GM12878 (cell line): Measurements from ENCODE around the gene BRD2. TPM values are rescaled to one million over a fixed set of nuclear protein-coding genes. Genes with fewer than 3 reads are reported as not detected.

Experiments
- CREB1 ChIP-seq: IDR thresholded peaks from 2 replicates; pipeline ENCODE4 v1.6.1; 2012; ENCODE audit warnings: low read depth, mild to moderate bottlenecking, inconsistent platforms
- CREM ChIP-seq: IDR thresholded peaks from 2 replicates; pipeline ENCODE4 v1.6.1; 2014; ENCODE audit warnings: antibody characterized with exemption, low read depth
- FOXM1 ChIP-seq: IDR thresholded peaks from 2 replicates; pipeline ENCODE4 v1.6.1; 2012; ENCODE audit warnings: low read depth, mild to moderate bottlenecking, inconsistent platforms, low read length, moderate library complexity
- KDM1A ChIP-seq: fragments of 200-600 bp; sonication (generic); IDR thresholded peaks from 2 replicates; pipeline ENCODE4 v1.6.1; 2016; ENCODE audit warnings: borderline replicate concordance
- RBBP5 ChIP-seq: fragments of 200-600 bp; sonication (generic); conservative IDR thresholded peaks from 2 replicates; pipeline ENCODE4 v1.6.1; 2016
- SIX5 ChIP-seq: IDR thresholded peaks from 2 replicates; pipeline ENCODE4 v1.6.1; 2011; ENCODE audit warnings: mild to moderate bottlenecking, low read depth, low read length, moderate library complexity; ENCODE audit not compliant: severe bottlenecking
- SMC3 ChIP-seq: IDR thresholded peaks from 2 replicates; pipeline ENCODE4 v1.6.1; 2011; ENCODE audit warnings: low read length, improper control_type of control experiment, borderline replicate concordance
- SRF ChIP-seq, 2 experiments: IDR thresholded peaks; 2 replicates each; pipeline ENCODE4 v1.6.1; 2011; ENCODE audit warnings: low read depth in 2 of 2, low read length in 2 of 2, mild to moderate bottlenecking in 1 of 2, moderate library complexity in 1 of 2
- TAF1 ChIP-seq: IDR thresholded peaks from 2 replicates; pipeline ENCODE4 v1.6.1; 2011; ENCODE audit warnings: mild to moderate bottlenecking, low read depth, low read length, borderline replicate concordance
- ZZZ3 ChIP-seq: IDR thresholded peaks from 2 replicates; pipeline ENCODE4 v1.6.1; 2011; ENCODE audit warnings: low read depth; ENCODE audit not compliant: control insufficient read depth, insufficient read length
- polyA plus RNA-seq, 11 experiments: library from polyadenylated mRNA; depleted of rRNA in 4 of 11; unstranded in 6 of 11; stranded (reverse) in 5 of 11; fragments of >200 nt; fragmentation: Nextera tagmentation in 4 of 11; fragmentation: Illumina TruSeq in 1 of 11; extraction: Ambion mirVana in 4 of 11; extraction: Trizol in 1 of 11; gene quantifications; 1 replicate in 1 of 11; 2 replicates in 10 of 11; pipeline versions ENCODE4 v1.2.1 to v1.2.3, GENCODE V29; 2011 to 2016; ENCODE audit warnings: inconsistent platforms in 2 of 11, missing spikeins in 2 of 11, low read depth in 1 of 11
- total RNA-seq, 4 experiments: library from RNA; depleted of rRNA in 3 of 4; stranded (reverse); fragments of >200 nt in 3 of 4; fragmentation: Illumina TruSeq in 1 of 4; extraction: Trizol in 1 of 4; gene quantifications; 2 replicates each; pipeline versions ENCODE4 v1.2.1 to v1.2.3, GENCODE V29; 2013 to 2021
- TF ChIP-seq, protein P1 (sequence below): fragments of 450-650 bp; IDR thresholded peaks from 2 replicates; pipeline ENCODE4 v1.6.1; 2017; ENCODE audit warnings: mild to moderate bottlenecking, moderate library complexity
- TF ChIP-seq, protein P2 (sequence below): IDR thresholded peaks from 2 replicates; pipeline ENCODE4 v1.6.1; 2011; ENCODE audit warnings: low read depth, low read length, improper control_type of control experiment, borderline replicate concordance

Gene BRD2
- total and polyA plus RNA-seq, 10 of the 15 experiments (the other 5 are each of a cell fraction or from before 2014, with no cell fraction given): 32.2 to 239 (median 139) TPM

DNA sequence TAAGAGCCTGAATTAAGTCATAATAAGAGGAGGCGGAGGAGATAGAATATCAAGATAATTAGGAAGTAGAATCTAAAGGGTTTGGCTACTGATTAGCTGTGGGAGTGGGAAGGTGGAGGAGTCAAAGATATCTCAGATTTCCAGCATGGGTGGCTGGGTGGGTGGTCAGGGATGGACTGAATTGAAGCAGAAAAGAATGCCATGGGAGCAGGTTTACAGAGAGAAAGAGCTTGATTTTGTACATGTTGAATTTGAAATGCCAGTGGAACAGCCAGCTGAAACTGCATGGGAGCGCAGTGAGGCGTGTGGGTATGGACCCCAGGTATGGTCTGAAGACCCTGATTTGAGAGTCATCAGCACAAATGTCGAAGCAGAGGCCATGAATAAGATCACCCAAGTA lies 14.1 kb upstream of the BRD2 start (continued):
- TF ChIP-seq, protein P1, sequence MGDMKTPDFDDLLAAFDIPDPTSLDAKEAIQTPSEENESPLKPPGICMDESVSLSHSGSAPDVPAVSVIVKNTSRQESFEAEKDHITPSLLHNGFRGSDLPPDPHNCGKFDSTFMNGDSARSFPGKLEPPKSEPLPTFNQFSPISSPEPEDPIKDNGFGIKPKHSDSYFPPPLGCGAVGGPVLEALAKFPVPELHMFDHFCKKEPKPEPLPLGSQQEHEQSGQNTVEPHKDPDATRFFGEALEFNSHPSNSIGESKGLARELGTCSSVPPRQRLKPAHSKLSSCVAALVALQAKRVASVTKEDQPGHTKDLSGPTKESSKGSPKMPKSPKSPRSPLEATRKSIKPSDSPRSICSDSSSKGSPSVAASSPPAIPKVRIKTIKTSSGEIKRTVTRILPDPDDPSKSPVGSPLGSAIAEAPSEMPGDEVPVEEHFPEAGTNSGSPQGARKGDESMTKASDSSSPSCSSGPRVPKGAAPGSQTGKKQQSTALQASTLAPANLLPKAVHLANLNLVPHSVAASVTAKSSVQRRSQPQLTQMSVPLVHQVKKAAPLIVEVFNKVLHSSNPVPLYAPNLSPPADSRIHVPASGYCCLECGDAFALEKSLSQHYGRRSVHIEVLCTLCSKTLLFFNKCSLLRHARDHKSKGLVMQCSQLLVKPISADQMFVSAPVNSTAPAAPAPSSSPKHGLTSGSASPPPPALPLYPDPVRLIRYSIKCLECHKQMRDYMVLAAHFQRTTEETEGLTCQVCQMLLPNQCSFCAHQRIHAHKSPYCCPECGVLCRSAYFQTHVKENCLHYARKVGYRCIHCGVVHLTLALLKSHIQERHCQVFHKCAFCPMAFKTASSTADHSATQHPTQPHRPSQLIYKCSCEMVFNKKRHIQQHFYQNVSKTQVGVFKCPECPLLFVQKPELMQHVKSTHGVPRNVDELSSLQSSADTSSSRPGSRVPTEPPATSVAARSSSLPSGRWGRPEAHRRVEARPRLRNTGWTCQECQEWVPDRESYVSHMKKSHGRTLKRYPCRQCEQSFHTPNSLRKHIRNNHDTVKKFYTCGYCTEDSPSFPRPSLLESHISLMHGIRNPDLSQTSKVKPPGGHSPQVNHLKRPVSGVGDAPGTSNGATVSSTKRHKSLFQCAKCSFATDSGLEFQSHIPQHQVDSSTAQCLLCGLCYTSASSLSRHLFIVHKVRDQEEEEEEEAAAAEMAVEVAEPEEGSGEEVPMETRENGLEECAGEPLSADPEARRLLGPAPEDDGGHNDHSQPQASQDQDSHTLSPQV: no peak
- TF ChIP-seq FOXM1 (no peak), CREM (no peak), CREB1 (no peak), SMC3 (no peak), TAF1 (no peak), SIX5 (no peak), KDM1A (no peak), ZZZ3 (no peak), RBBP5 (no peak), SRF (IDR thresholded peaks at IDR 0.05; ENCODE audit: low read depth in 2 of 2, low read length in 2 of 2) (no peak)
- TF ChIP-seq, protein P2, sequence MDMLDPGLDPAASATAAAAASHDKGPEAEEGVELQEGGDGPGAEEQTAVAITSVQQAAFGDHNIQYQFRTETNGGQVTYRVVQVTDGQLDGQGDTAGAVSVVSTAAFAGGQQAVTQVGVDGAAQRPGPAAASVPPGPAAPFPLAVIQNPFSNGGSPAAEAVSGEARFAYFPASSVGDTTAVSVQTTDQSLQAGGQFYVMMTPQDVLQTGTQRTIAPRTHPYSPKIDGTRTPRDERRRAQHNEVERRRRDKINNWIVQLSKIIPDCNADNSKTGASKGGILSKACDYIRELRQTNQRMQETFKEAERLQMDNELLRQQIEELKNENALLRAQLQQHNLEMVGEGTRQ: no peak
